ENCODE measurements around the gene KDM5B.

DNA sequence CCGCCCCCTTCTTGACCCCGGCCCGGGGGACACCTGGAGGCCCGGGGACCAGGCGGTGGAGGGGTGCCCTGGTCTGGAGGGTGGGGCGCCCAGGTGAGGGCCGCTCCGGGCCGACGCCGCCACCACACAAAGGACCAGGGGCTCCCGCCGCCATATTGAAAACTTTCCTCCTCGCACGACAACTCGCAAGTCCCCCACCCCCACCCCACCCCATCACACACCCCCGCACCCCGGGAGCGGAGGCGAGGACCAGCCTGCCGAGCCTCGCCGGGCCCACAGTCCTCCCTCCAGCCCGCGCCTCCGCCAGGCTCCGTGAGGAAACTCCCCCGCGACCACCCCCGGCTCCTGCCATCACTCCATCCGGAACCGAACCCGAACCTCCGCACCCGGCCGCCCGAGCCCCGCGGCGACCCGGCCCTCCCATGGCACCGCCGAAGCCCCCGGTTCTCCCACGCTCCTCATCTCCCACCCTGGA lies 733 bp downstream of the KDM5B start:
- TF ChIP-seq YY1 (IDR thresholded peaks at IDR 0.05; ENCODE audit: insufficient read depth, insufficient read length) (peak; percentile 41), SUZ12 (IDR thresholded peaks at IDR 0.05; ENCODE audit: extremely low read depth, insufficient read depth, insufficient read length) (no peak)

Measured in NT2/D1 (cell line).